Lung (tissue), 12 donors: Measurements from ENCODE around the gene SLC9A7. TPM values are rescaled to one million over a fixed set of nuclear protein-coding genes. Genes with fewer than 3 reads are reported as not detected.

Source experiments
- ATAC-seq: fragments of 200-7000 bp; cut with Tn5 transposase; one replicate; pipeline ENCODE4 v1.9.1; 2020; ENCODE audit warnings: moderate number of reproducible peaks; ENCODE audit not compliant: insufficient read depth, low FRiP score
- DNase-seq, 3 donors: peaks; one replicate each; pipeline ENCODE4 v3.0.0-alpha.2; 2013 to 2017
- H3K27ac ChIP-seq, 2 donors: one replicate each; pipeline ENCODE4 v1.5.1; 2013; ENCODE audit warnings: mild to moderate bottlenecking in 2 of 2, moderate library complexity in 2 of 2, control low read depth in 1 of 2, inconsistent platforms in 1 of 2, low read depth in 1 of 2, low read length in 1 of 2
- H3K27me3 ChIP-seq, 3 donors: one replicate each; pipeline ENCODE4 v1.5.1; 2013; ENCODE audit warnings: low read length in 2 of 3; ENCODE audit not compliant: control insufficient read depth in 3 of 3, insufficient read depth in 3 of 3
- H3K36me3 ChIP-seq, 4 donors: one replicate each; pipeline ENCODE4 v1.5.1; 2013; ENCODE audit warnings: low read length in 4 of 4, mild to moderate bottlenecking in 1 of 4, moderate library complexity in 1 of 4; ENCODE audit not compliant: control insufficient read depth in 4 of 4, insufficient read depth in 4 of 4
- H3K4me1 ChIP-seq, 5 donors: one replicate each; pipeline ENCODE4 v1.5.1; 2013; ENCODE audit warnings: low read length in 5 of 5, mild to moderate bottlenecking in 2 of 5, moderate library complexity in 1 of 5; ENCODE audit not compliant: control insufficient read depth in 5 of 5, insufficient read depth in 5 of 5
- H3K4me3 ChIP-seq: one replicate; pipeline ENCODE4 v1.5.1; 2013; ENCODE audit warnings: mild to moderate bottlenecking, control low read depth, moderate library complexity
- H3K9ac ChIP-seq, 2 donors: one replicate each; pipeline ENCODE4 v1.5.1; 2013; ENCODE audit warnings: low read length in 2 of 2, control low read depth in 1 of 2; ENCODE audit not compliant: insufficient read depth in 1 of 2
- H3K9me3 ChIP-seq, 4 donors: one replicate each; pipeline ENCODE4 v1.5.1; 2013; ENCODE audit warnings: low read length in 3 of 4, mild to moderate bottlenecking in 1 of 4, moderate library complexity in 1 of 4; ENCODE audit not compliant: control insufficient read depth in 4 of 4, insufficient read depth in 3 of 4
- CTCF ChIP-seq: IDR thresholded peaks from 2 replicates; pipeline ENCODE4 v1.5.1; 2012; ENCODE audit warnings: mild to moderate bottlenecking; ENCODE audit errors: control extremely low read depth, extremely low read depth
- WGBS, 2 donors: extraction: QIAGEN DNeasy Blood & Tissue Kit; methylation state at CpG; one replicate each; pipeline ENCODE4 v1.1.7; 2013; 5-methylcytosine and 5-hydroxymethylcytosine counted together
- polyA plus RNA-seq, 2 donors: library from polyadenylated mRNA; stranded (reverse); fragments of 200-250 nt; gene quantifications; one replicate each; pipeline ENCODE4 v1.2.1, GENCODE V29; 2013
- total RNA-seq, 2 donors: library from RNA; depleted of rRNA in 1 of 2; stranded (reverse); fragments of >200 nt in 1 of 2; gene quantifications; one replicate each; pipeline ENCODE4 v1.2.1, GENCODE V29; 2014 to 2021
- donor health status: control.
- donor health status: control.
- donor health status: Bipolar disorder and iron deficiency.
- donor health status: healthy.
- donor health status: DM: yes; HTN: yes; CAD: no.

SLC9A7 gene
- total and polyA plus RNA-seq, 4 donors, result 1.2 to 6.9 (median 3.6) TPM

GRCh38 chrX:46620505-46620904 is 138.4 kb downstream of the SLC9A7 start:
- ATAC-seq (no peak), DNase-seq (no peak)
- no peak overlapping the region for H3K4me3 ChIP-seq
- H3K9ac ChIP-seq, result no peak overlapping the region
- H3K9me3 ChIP-seq, result peaks cover 0 to 5% (median 0%) of the 10 kb centered on the region in 4 donors
- H3K36me3 ChIP-seq, result no peaks in the 10 kb centered on the region
- 60 to 72% methylated on average over 4 of the region's 4 CpGs for WGBS, 2 donors
- peaks cover 0 to 5% (median 0%) of the 10 kb centered on the region in 5 donors for H3K4me1 ChIP-seq
- TF ChIP-seq CTCF, result no peak
- H3K27ac ChIP-seq, result no peak overlapping the region
- H3K27me3 ChIP-seq, result peaks cover 0 to 12% (median 0%) of the 10 kb centered on the region in 3 donors

GRCh38 chrX:46618947-46619346 is 140.0 kb downstream of the SLC9A7 start:
- no peak overlapping the region for H3K4me3 ChIP-seq
- H3K36me3 ChIP-seq, result no peaks in the 10 kb centered on the region
- no peak for DNase-seq
- ATAC-seq, result no peak
- peaks cover 0 to 5% (median 1%) of the 10 kb centered on the region in 4 donors for H3K9me3 ChIP-seq
- peaks cover 0 to 11% (median 0%) of the 10 kb centered on the region in 3 donors for H3K27me3 ChIP-seq
- TF ChIP-seq CTCF, result no peak
- no peak overlapping the region for H3K27ac ChIP-seq
- H3K4me1 ChIP-seq, result peaks cover 0 to 5% (median 0%) of the 10 kb centered on the region in 5 donors
- H3K9ac ChIP-seq, result no peak overlapping the region

- ATAC-seq (no peak), DNase-seq (no peak)
- Histone ChIP-seq H3K4me3 (no peak overlapping the region), H3K9ac (no peak overlapping the region), H3K27ac (no peak overlapping the region), H3K4me1 (no peaks in the 10 kb centered on the region), H3K36me3 (no peaks in the 10 kb centered on the region), H3K9me3 (peaks cover 0 to 5% (median 1%) of the 10 kb centered on the region in 4 donors), H3K27me3 (peaks cover 0 to 5% (median 0%) of the 10 kb centered on the region in 3 donors)
- TF ChIP-seq CTCF, result no peak
These were observed 141.0 kb downstream of the SLC9A7 start for GRCh38 chrX:46617906-46618305.

- Histone ChIP-seq H3K4me1 (no peaks in the 10 kb centered on the region), H3K4me3 (no peak overlapping the region), H3K27ac (no peak overlapping the region), H3K27me3 (peaks cover 0 to 2% (median 0%) of the 10 kb centered on the region in 3 donors), H3K36me3 (no peaks in the 10 kb centered on the region), H3K9me3 (peaks cover 0 to 7% (median 0%) of the 10 kb centered on the region in 4 donors), H3K9ac (no peak overlapping the region)
- no peak for TF ChIP-seq CTCF
- WGBS, 2 donors, result 78 to 84% methylated on average over 13 of the region's 13 CpGs
- DNase-seq, result no peak
- ATAC-seq, result no peak
These were observed 147.1 kb downstream of the SLC9A7 start for GRCh38 chrX:46611658-46612362.
